GM19023 (cell line): ENCODE measurements around the gene PPP3CA.

ENCODE experiments used
- ATAC-seq: cut with Tn5 transposase; IDR thresholded peaks from one replicate; pipeline ENCODE4 v1.9.1; 2021; ENCODE audit warnings: mild to moderate bottlenecking, moderate library complexity; ENCODE audit not compliant: unreplicated experiment

PPP3CA gene

DNA sequence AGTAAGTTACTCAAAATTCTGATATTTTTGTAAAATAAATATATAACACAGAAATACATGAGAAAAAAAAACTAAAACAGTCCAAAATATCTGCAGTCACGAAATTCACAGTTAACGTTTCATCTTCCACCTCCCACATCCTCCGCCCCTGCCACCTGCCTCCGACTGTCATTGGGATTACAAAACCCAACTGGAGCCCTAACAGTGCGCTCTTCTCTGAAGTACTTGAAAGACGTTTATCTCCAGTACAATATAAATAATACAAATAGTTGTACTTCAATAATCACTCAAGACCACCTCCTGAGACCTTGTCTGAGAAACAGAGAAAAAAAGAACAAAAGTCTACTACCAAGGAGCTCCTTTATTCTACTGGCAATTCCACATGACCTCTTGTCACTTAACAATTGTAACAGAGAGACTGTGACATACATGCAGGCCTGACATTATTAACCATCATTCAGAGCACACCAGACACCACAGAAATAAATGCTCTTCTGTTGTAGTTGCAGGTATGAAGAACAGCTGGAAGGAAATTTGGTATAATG lies 280.6 kb downstream of the PPP3CA start:
- no peak for ATAC-seq

DNA sequence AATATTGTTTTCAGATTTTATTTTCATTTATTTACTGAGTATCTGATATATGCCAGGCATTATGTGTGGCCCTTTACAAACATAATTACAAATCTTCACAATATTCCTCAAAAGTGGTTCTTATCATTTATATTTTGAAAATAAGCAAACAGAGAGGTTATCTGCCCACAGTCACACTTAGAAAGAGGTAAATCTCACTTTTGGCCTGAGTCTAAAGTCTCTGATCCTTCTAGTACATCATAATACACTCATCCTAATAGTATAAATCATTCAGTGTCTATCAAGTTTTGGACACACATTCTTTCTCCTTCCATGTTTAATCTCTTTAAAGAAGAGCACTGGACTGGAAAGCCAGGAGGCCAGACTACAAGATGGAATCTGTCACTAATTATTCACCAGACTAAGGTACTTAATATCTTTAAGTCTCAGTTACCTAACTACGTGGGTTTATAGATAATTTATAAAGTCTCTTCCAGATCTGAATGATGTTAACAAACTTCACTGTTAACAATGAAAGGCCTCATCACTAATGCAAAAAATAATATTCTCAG lies 281.3 kb downstream of the PPP3CA start:
- ATAC-seq: no peak

- ATAC-seq: no peak
These were observed 282.0 kb downstream of the PPP3CA start for GRCh38 chr4:101065346-101065745.

DNA sequence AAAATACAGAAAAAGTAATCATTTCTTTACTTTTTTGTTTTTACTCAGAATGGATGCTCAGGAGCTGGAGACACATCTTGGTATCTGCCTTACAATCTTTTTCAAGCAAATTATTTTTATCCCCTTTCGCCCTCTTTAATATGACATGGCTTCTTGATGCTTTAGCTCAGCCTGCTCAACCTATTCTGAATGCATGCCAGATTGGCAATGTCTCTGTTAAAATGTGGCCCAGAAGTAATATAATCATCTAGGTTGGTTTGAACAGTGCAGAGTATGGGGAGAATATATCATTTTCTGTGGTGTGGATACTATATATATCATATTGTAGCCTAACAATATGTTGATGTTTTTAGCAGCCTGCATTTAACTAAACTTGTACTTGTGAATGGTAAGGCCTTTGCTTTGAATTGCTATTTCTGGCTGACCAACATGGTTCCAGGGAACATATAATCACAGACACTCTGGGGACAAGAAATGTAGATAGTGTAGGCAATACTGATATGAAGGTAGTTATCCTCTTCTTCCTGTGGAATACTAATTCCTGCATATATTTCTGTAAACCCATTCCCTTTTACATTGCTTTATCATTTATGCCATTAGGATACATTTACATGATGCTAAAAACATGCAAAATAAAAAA lies 282.7 kb downstream of the PPP3CA start:
- no peak for ATAC-seq

- no peak for ATAC-seq
These were observed 291.9 kb downstream of the PPP3CA start for GRCh38 chr4:101055392-101055791.

DNA sequence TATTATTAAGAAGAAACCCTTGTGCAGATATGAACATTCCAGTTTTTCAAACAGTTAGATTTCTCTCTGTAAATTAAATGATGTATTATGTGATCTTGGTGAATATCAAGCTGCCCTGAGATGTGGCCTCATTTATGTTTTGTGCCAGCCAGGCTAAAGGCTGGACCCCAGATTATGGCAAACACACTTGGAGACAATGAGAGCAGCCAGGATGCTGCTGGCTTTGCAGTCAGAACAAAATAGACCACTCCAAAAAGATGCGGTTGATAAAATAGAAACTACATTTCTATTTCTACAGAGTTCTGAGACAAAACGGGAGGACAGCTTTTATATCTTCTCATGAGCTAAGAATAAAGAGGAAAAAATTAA lies 296.5 kb downstream of the PPP3CA start:
- ATAC-seq: no peak

DNA sequence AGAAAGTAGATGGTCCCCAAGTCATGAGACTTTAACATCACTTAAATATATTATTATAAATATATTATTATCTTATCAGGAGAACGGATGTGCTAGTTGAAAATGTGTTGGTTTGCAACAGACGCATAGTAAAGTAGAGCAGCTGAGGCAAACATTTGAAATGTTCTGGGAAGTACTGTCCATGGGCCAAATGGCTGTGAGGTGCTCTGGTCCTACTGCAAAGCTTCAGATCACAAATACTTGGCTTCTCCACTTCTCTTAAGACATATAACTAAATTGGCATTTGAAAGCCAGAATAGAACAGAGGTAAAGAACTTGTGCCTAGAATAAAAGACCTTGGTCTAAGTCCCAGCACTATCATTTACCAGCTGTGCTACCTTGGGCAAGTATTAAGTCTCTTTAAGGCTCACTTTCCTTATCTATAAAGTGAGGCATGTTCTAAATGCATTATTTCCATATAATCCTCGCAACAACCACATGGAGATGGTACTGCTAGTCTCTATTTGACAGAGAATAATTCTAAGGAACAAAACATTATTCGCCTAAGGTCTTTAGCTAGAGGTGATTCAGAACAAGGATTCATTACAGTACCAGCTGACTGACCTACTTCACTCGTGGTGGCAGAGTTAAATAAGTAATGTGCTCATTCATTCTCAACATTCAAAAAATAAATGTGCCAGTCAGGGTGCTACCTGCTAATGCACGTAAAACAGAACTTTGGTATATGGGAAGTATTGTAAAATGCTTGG lies 297.1 kb downstream of the PPP3CA start:
- ATAC-seq: no peak

DNA sequence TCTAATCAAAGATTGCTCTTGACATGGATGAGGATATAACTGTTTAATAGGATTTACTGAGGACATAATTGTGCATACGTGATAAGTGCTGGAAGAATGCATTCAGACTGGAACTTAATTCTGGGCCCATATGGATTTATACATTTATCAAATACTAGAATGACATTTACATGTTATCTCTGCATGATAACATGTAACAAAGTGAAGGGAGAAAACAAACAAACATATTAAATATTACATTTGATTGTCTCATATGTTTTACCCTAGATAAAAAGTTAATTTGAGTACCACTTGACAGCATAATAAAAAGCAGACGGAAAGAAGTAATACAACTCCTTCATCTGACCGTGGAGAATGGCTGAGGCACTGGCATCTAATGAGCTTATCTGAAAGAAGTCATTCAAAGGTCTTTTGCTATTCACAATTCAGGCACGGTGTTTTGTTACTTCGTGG lies 297.8 kb downstream of the PPP3CA start:
- ATAC-seq: no peak

- no peak for ATAC-seq
These were observed 302.6 kb downstream of the PPP3CA start for GRCh38 chr4:101044766-101045165.

DNA sequence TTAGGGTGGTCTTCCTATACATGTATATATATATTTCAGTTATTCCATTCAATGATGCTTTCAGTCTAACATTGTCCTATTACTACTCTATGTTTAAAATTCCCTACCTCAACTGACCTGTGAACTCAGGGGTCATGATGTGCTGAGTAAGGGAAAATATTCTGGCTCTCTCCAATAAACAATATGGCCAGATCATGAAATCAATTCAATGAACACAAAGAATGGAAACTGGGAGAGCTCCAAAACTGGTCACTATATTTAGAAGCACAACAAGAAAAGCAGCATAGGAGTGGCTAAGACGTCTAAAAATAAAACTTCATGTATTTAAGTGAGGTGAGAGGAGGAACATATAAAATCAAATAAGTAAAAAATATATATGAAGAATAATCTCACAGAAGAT lies 304.5 kb downstream of the PPP3CA start:
- no peak for ATAC-seq

DNA sequence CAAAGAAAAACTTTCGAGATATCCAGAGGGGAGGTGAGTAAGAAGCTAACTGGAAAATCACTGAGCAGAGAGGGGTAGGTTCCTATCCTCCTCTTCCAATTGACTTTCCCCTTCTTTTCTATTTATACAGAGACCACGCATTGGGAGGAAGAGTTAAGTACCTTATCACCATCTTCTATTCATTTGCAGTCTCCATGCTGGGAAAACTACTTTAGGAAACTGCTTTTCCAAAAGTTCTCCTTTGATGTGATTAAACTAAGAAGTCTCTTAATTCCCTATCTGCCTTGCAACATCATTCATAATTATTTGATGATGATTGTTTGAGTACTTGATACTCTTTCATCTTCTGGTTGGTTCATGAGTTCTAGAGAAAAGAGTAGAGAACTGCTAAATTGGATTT lies 306.6 kb downstream of the PPP3CA start:
- no peak for ATAC-seq

DNA sequence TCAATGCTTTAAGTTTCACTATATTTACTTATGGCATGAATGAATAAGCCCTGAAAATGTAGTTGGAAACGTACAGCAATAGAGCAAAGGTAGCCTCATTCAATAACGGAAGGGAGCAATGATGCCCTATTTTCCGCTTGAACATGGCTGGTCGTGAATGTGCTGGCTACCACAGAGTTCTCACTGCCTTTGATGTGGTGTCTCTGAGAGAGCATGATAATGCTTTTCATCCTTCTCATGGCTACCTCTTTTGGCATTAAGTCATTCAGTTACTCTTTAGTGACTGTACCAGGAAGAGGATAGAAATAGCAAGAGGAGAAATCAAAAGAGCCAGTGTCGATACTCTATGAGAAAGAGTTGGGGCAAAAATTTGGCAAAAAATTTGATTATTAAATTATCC lies 308.0 kb downstream of the PPP3CA start:
- no peak for ATAC-seq

- no peak for ATAC-seq
These were observed 309.4 kb downstream of the PPP3CA start for GRCh38 chr4:101037938-101038413.

- no peak for ATAC-seq
These were observed 310.1 kb downstream of the PPP3CA start for GRCh38 chr4:101037249-101037648.

DNA sequence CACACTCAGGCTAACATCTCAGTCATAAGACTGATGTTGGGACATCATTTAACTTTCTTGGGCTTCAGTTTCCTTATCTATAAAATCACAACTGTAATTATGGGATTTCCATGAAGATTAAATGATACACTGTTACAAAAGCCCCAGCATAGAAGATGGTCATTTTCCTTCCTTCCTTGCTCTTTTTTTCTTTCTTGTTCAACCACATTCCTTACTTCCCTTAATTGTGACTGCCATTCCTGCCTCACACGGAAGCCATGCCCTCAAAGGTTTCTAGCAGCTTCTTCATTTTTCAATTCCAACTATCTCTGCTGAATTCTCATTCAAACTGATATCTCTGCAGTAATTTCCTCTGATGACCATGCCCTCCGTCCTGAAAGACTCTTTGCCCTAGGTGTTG lies 311.8 kb downstream of the PPP3CA start:
- ATAC-seq: no peak

GRCh38 chr4:101033986-101034385 lies 313.3 kb downstream of the PPP3CA start:
- no peak for ATAC-seq

GRCh38 chr4:101032541-101032940 lies 314.8 kb downstream of the PPP3CA start:
- ATAC-seq: no peak

GRCh38 chr4:101031971-101032370 lies 315.4 kb downstream of the PPP3CA start:
- no peak for ATAC-seq

GRCh38 chr4:101028886-101029285 lies 318.4 kb downstream of the PPP3CA start:
- ATAC-seq: no peak

- ATAC-seq: no peak
These were observed 319.6 kb downstream of the PPP3CA start for GRCh38 chr4:101027721-101028120.

DNA sequence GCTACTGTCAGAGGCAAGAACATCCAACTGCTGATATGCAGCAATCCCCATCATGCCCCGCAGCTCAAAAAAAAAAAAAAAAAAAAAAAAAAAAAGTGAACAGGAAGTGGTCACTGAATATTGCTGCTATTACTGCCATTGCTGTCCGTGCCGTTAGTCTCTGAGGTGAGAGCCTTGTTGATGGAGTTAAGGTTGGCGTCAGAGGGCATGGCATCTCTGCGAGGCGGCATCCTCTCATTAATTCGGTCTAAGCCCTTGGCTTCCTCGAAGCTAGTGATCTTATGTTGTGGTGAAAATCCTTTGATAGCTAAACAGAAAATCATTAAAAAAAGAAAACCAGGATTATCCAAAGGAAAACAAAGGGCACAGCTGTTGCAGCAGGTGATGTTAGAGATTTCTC lies 321.6 kb downstream of the PPP3CA start:
- no peak for ATAC-seq
